Stimulated activated CD8-positive, alpha-beta memory T cell treated with anti-CD3 and anti-CD28 coated beads, Interleukin-7, amount 100 ng/mL, for 24 hours (primary cell): ENCODE data around the gene NFATC3.

Experiments
- DNase-seq: peaks from one replicate; pipeline ENCODE4 v3.0.0-alpha.2; 2020; ENCODE audit warnings: low read depth

NFATC3 gene

GRCh38 chr16:68073902-68074760 is 11.0 kb upstream of the NFATC3 start:
- DNase-seq: no peak

- no peak for DNase-seq
These were observed 10.2 kb upstream of the NFATC3 start for GRCh38 chr16:68074850-68075555.

GRCh38 chr16:68075980-68076379 is 9.2 kb upstream of the NFATC3 start:
- no peak for DNase-seq

- DNase-seq: no peak
These were observed 8.6 kb upstream of the NFATC3 start for GRCh38 chr16:68076560-68076959.

- no peak for DNase-seq
These were observed 7.1 kb upstream of the NFATC3 start for GRCh38 chr16:68077866-68078700.

- no peak for DNase-seq
These were observed 6.3 kb upstream of the NFATC3 start for GRCh38 chr16:68078701-68079375.

- no peak for DNase-seq
These were observed 5.9 kb upstream of the NFATC3 start for GRCh38 chr16:68079376-68079625.

GRCh38 chr16:68079626-68080344 is 5.4 kb upstream of the NFATC3 start:
- peak; percentile 43 for DNase-seq

GRCh38 chr16:68081861-68082628 is 3.1 kb upstream of the NFATC3 start:
- no peak for DNase-seq

GRCh38 chr16:68082629-68083238 is 2.4 kb upstream of the NFATC3 start:
- no peak for DNase-seq

GRCh38 chr16:68083239-68083781 is 1.9 kb upstream of the NFATC3 start:
- DNase-seq: no peak

GRCh38 chr16:68083861-68084503 is 1.2 kb upstream of the NFATC3 start:
- DNase-seq: no peak

- peak; percentile 78 for DNase-seq
These were observed 489 bp upstream of the NFATC3 start for GRCh38 chr16:68084504-68085258.

- no peak for DNase-seq
These were observed 1.2 kb downstream of the NFATC3 start for GRCh38 chr16:68086336-68086841.

- DNase-seq: no peak
These were observed 1.7 kb downstream of the NFATC3 start for GRCh38 chr16:68086860-68087268.

- DNase-seq: no peak
These were observed 2.5 kb downstream of the NFATC3 start for GRCh38 chr16:68087688-68088087.

- no peak for DNase-seq
These were observed 3.2 kb downstream of the NFATC3 start for GRCh38 chr16:68088130-68088972.

- DNase-seq: no peak
These were observed 3.9 kb downstream of the NFATC3 start for GRCh38 chr16:68089067-68089466.
